Frontal cortex (tissue), 1 donor: ENCODE data around the gene PIANP. TPM values are rescaled to one million over a fixed set of nuclear protein-coding genes. Genes with fewer than 3 reads are reported as not detected.

Experiments
- small RNA-seq: library from RNA; depleted of rRNA; stranded (forward); fragments of <200 nt; gene quantifications from one replicate; pipeline ENCODE3, GENCODE V24; 2014
- total RNA-seq: library from RNA; depleted of rRNA; stranded (reverse); fragments of >200 nt; gene quantifications from one replicate; pipeline ENCODE4 v1.2.3, GENCODE V29; 2014

Gene PIANP
- total RNA-seq, 1 donor from 2014 or later, result 1.2 TPM

Small RNA genes lying within 50 kb of the gene (small RNA-seq; reads per million reads assigned to genes)
- not detected for gene RNU6-781P

Other genes with a start within 250 kb of the PIANP start
- 0.82 TPM for gene TAPBPL, start 248.8 kb downstream of the PIANP start, total RNA-seq
- gene VAMP1, start 230.1 kb downstream of the PIANP start, total RNA-seq, result 1.2 TPM
- 27.3 TPM for gene MRPL51, start 207.6 kb downstream of the PIANP start, total RNA-seq
- 9.4 TPM for gene NCAPD2, start 206.7 kb downstream of the PIANP start, total RNA-seq
- gene GAPDH, start 166.3 kb downstream of the PIANP start, total RNA-seq, result 1,793 TPM
- gene IFFO1, start 144.8 kb downstream of the PIANP start, total RNA-seq, result 4.9 TPM
- 9.4 TPM for gene NOP2, start 132.5 kb downstream of the PIANP start, total RNA-seq
- gene CHD4, start 93.4 kb downstream of the PIANP start, total RNA-seq, result 201 TPM
- 0.41 TPM for gene LPAR5, start 64.9 kb downstream of the PIANP start, total RNA-seq
- gene ACRBP, start 53.4 kb downstream of the PIANP start, total RNA-seq, result 0.41 TPM
- 81.9 TPM for gene ING4, start 37.7 kb downstream of the PIANP start, total RNA-seq
- 12.2 TPM for gene ZNF384, start 11.4 kb downstream of the PIANP start, total RNA-seq
- 24.5 TPM for gene COPS7A, start 23.2 kb upstream of the PIANP start, total RNA-seq
- 77.9 TPM for gene MLF2, start 52.3 kb upstream of the PIANP start, total RNA-seq
- gene PTMS, start 65.5 kb upstream of the PIANP start, total RNA-seq, result 47.7 TPM
- gene LAG3, start 71.7 kb upstream of the PIANP start, total RNA-seq, result under 0.01 TPM
- 2.0 TPM for gene CD4, start 88.7 kb upstream of the PIANP start, total RNA-seq
- 81.1 TPM for gene GPR162, start 121.0 kb upstream of the PIANP start, total RNA-seq
- gene P3H3, start 127.6 kb upstream of the PIANP start, total RNA-seq, result 11.0 TPM
- gene GNB3, start 140.1 kb upstream of the PIANP start, total RNA-seq, result 1.2 TPM
- gene CDCA3, start 150.5 kb upstream of the PIANP start, total RNA-seq, result 2.9 TPM
- gene USP5, start 151.3 kb upstream of the PIANP start, total RNA-seq, result 77.5 TPM
- 293 TPM for gene TPI1, start 166.7 kb upstream of the PIANP start, total RNA-seq
- 1.6 TPM for gene SPSB2, start 172.5 kb upstream of the PIANP start, total RNA-seq
- 6.5 TPM for gene LRRC23, start 204.0 kb upstream of the PIANP start, total RNA-seq
- gene ENO2, start 213.8 kb upstream of the PIANP start, total RNA-seq, result 169 TPM
- 11.8 TPM for gene ATN1, start 227.1 kb upstream of the PIANP start, total RNA-seq
- gene RNU7-1, start 243.0 kb upstream of the PIANP start, total RNA-seq, result not detected
- gene C12orf57, start 243.2 kb upstream of the PIANP start, total RNA-seq, result 322 TPM